Femur (tissue), 1 donor: ENCODE data around the gene ADARB2.

Experiments used
- DNase-seq: peaks from one replicate; pipeline ENCODE4 v3.0.0-alpha.2; 2017

ADARB2 gene

GRCh38 chr10:1560535-1561192, 176.7 kb downstream of the ADARB2 start:
- no peak for DNase-seq

GRCh38 chr10:1559761-1560160, 177.6 kb downstream of the ADARB2 start:
- DNase-seq: no peak

GRCh38 chr10:1559311-1559710, 178.0 kb downstream of the ADARB2 start:
- DNase-seq: no peak

- DNase-seq: no peak
These were observed 178.4 kb downstream of the ADARB2 start for GRCh38 chr10:1558906-1559305.

GRCh38 chr10:1557081-1557480, 180.2 kb downstream of the ADARB2 start:
- DNase-seq: no peak

- DNase-seq: no peak
These were observed 180.8 kb downstream of the ADARB2 start for GRCh38 chr10:1556496-1556895.

GRCh38 chr10:1553951-1554350, 183.4 kb downstream of the ADARB2 start:
- no peak for DNase-seq

GRCh38 chr10:1552881-1553670, 184.2 kb downstream of the ADARB2 start:
- no peak for DNase-seq

GRCh38 chr10:1552406-1552805, 184.9 kb downstream of the ADARB2 start:
- no peak for DNase-seq

- peak; percentile 39 for DNase-seq
These were observed 185.5 kb downstream of the ADARB2 start for GRCh38 chr10:1551636-1552338.

GRCh38 chr10:1550616-1551015, 186.7 kb downstream of the ADARB2 start:
- no peak for DNase-seq

- no peak for DNase-seq
These were observed 187.1 kb downstream of the ADARB2 start for GRCh38 chr10:1550291-1550595.

- DNase-seq: no peak
These were observed 187.6 kb downstream of the ADARB2 start for GRCh38 chr10:1549591-1550290.

- DNase-seq: no peak
These were observed 188.7 kb downstream of the ADARB2 start for GRCh38 chr10:1548596-1548995.

GRCh38 chr10:1548146-1548545, 189.2 kb downstream of the ADARB2 start:
- DNase-seq: no peak

- DNase-seq: no peak
These were observed 190.8 kb downstream of the ADARB2 start for GRCh38 chr10:1546431-1547110.

- no peak for DNase-seq
These were observed 191.8 kb downstream of the ADARB2 start for GRCh38 chr10:1545524-1545923.

GRCh38 chr10:1544929-1545328, 192.4 kb downstream of the ADARB2 start:
- DNase-seq: no peak

GRCh38 chr10:1544209-1544673, 193.1 kb downstream of the ADARB2 start:
- no peak for DNase-seq

GRCh38 chr10:1543596-1543995, 193.7 kb downstream of the ADARB2 start:
- no peak for DNase-seq

GRCh38 chr10:1542941-1543340, 194.4 kb downstream of the ADARB2 start:
- DNase-seq: no peak

- DNase-seq: no peak
These were observed 197.2 kb downstream of the ADARB2 start for GRCh38 chr10:1540144-1540543.

- DNase-seq: no peak
These were observed 198.1 kb downstream of the ADARB2 start for GRCh38 chr10:1539216-1539615.
